GM06990 (cell line): ENCODE results near the gene GALNT18.

Source experiments
- DNase-seq: peaks from one replicate; pipeline ENCODE4 v3.0.0-alpha.2; 2011; ENCODE audit not compliant: insufficient read length; ENCODE audit errors: extremely low read depth
- H3K27me3 ChIP-seq: replicated peaks from 2 replicates; pipeline ENCODE4 v1.6.0; 2011; ENCODE audit warnings: low read length; ENCODE audit not compliant: control insufficient read depth, insufficient read depth
- H3K36me3 ChIP-seq: 2 replicates; pipeline ENCODE4 v1.5.1; 2011; ENCODE audit warnings: low read length; ENCODE audit not compliant: control insufficient read depth, insufficient read depth
- H3K4me3 ChIP-seq: replicated peaks from 2 replicates; pipeline ENCODE4 v1.5.1; 2011; ENCODE audit warnings: low read depth, mild to moderate bottlenecking, control low read depth, low read length
- TF ChIP-seq, protein P1 (sequence below): IDR thresholded peaks from 2 replicates; pipeline ENCODE4 v1.5.1; 2011; ENCODE audit warnings: low read length, control low read depth, mild to moderate bottlenecking, inconsistent platforms; ENCODE audit not compliant: insufficient read depth, poor library complexity, severe bottlenecking

GALNT18 gene

GRCh38 chr11:11605821-11606450, 15.9 kb downstream of the GALNT18 start:
- TF ChIP-seq, protein P1, sequence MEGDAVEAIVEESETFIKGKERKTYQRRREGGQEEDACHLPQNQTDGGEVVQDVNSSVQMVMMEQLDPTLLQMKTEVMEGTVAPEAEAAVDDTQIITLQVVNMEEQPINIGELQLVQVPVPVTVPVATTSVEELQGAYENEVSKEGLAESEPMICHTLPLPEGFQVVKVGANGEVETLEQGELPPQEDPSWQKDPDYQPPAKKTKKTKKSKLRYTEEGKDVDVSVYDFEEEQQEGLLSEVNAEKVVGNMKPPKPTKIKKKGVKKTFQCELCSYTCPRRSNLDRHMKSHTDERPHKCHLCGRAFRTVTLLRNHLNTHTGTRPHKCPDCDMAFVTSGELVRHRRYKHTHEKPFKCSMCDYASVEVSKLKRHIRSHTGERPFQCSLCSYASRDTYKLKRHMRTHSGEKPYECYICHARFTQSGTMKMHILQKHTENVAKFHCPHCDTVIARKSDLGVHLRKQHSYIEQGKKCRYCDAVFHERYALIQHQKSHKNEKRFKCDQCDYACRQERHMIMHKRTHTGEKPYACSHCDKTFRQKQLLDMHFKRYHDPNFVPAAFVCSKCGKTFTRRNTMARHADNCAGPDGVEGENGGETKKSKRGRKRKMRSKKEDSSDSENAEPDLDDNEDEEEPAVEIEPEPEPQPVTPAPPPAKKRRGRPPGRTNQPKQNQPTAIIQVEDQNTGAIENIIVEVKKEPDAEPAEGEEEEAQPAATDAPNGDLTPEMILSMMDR, result no peak
- Histone ChIP-seq H3K4me3 (no peak overlapping the region), H3K36me3 (no peaks in the 10 kb centered on the region), H3K27me3 (no peaks in the 10 kb centered on the region)
- no peak for DNase-seq

DNA sequence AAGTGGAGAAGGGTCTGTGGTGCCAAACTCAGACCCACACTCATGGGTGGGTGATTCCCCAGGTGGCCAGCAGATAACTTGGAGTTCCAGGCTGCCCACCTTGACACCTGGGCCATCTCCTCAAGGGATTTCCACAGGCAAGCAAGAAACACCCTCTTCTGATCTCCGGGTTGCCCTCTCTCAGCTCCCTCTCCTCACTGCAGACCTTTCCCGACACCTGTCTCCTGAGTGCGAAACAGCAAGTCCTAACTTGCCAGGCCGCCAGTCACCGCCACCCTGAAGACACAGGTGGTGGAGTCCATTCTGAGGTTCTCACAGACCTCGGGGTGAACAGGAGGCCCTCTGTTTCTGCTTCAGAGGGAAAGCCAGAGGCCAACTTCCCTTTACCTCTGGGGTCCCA, 16.6 kb downstream of the GALNT18 start:
- Histone ChIP-seq H3K36me3 (no peaks in the 10 kb centered on the region), H3K4me3 (no peak overlapping the region), H3K27me3 (no peaks in the 10 kb centered on the region)
- TF ChIP-seq, protein P1, result no peak
- DNase-seq, result no peak

GRCh38 chr11:11604370-11604990, 17.3 kb downstream of the GALNT18 start:
- no peak for DNase-seq
- TF ChIP-seq, protein P1, result no peak
- no peaks in the 10 kb centered on the region for H3K27me3 ChIP-seq
- H3K36me3 ChIP-seq, result no peaks in the 10 kb centered on the region
- no peak overlapping the region for H3K4me3 ChIP-seq

GRCh38 chr11:11602011-11602410, 19.8 kb downstream of the GALNT18 start:
- TF ChIP-seq, protein P1, result no peak
- no peak for DNase-seq
- no peak overlapping the region for H3K4me3 ChIP-seq
- H3K36me3 ChIP-seq, result no peaks in the 10 kb centered on the region
- no peaks in the 10 kb centered on the region for H3K27me3 ChIP-seq

GRCh38 chr11:11600288-11600687, 21.5 kb downstream of the GALNT18 start:
- H3K36me3 ChIP-seq, result no peaks in the 10 kb centered on the region
- TF ChIP-seq, protein P1, result no peak
- no peak for DNase-seq
- no peak overlapping the region for H3K4me3 ChIP-seq
- H3K27me3 ChIP-seq, result no peaks in the 10 kb centered on the region
